ENCODE results near the gene SLC2A6. TPM values are rescaled to one million over a fixed set of nuclear protein-coding genes. Genes with fewer than 3 reads are reported as not detected.

The SLC2A6 gene
- total RNA-seq, 1 experiment from 2014 or later = 18.7 TPM

GRCh38 chr9:133465984-133466383 lies 12.9 kb downstream of the SLC2A6 start:
- DNase-seq = no peak
- no peak overlapping the region for H3K18ac ChIP-seq (ENCODE audit: insufficient read length, low read depth, low read length)
- no peak overlapping the region for H2BK120ac ChIP-seq (ENCODE audit: low read depth, low read length, poor library complexity, severe bottlenecking)
- H4K91ac ChIP-seq (ENCODE audit: insufficient read length, low read depth, low read length) = no peak overlapping the region
- no peaks in the 10 kb centered on the region for H3K9me3 ChIP-seq (ENCODE audit: control insufficient read depth, low read depth, low read length)
- H2BK12ac ChIP-seq (ENCODE audit: insufficient read length, low read depth, low read length) = no peak overlapping the region
- Mint-ChIP-seq H3K4me3 (no peak overlapping the region), H3K9me3 (no peaks in the 10 kb centered on the region; a peak in 1 of 5 replicates), H3K36me3 (ENCODE audit: insufficient read depth in 1 of 3, low read depth in 3 of 3) (peaks cover 0 to 14% (median 5%) of the 10 kb centered on the region in 3 experiments; a peak in 4 of 7 replicates), H3K27me3 (ENCODE audit: low read depth) (no peaks in the 10 kb centered on the region), H3K27ac (no peak overlapping the region), H3K4me1 (peaks cover 6 to 19% of the 10 kb centered on the region in 2 experiments)
- no CpG with 5 or more reads among the region's 6 CpGs for WGBS (ENCODE audit: extremely low coverage, insufficient read length, low lambda C conversion rate)
- H3K79me1 ChIP-seq (ENCODE audit: insufficient read depth, low read depth, low read length, poor library complexity, severe bottlenecking) = no peaks in the 10 kb centered on the region
- peaks cover 4% of the 10 kb centered on the region; the same call in 1 of the 2 replicates for H3K4me1 ChIP-seq (ENCODE audit: insufficient read depth, low read length)
- H3T11ph ChIP-seq (ENCODE audit: low read length) = no peak overlapping the region
- H3K9ac ChIP-seq (ENCODE audit: extremely low read depth, insufficient read length, low read length) = no peak overlapping the region
- H3K23me2 ChIP-seq (ENCODE audit: insufficient read length, low read depth, low read length, poor library complexity, severe bottlenecking) = no peaks in the 10 kb centered on the region
- H4K20me1 ChIP-seq (ENCODE audit: control insufficient read depth, insufficient read depth, insufficient read length) = peaks cover 2% of the 10 kb centered on the region
- no peak overlapping the region for H3K14ac ChIP-seq (ENCODE audit: insufficient read depth, low read length)
- H3K56ac ChIP-seq (ENCODE audit: insufficient read length, low read depth, low read length) = no peak overlapping the region
- no peak overlapping the region for H2AFZ ChIP-seq (ENCODE audit: low read length)
- no peak overlapping the region for H3K27ac ChIP-seq (ENCODE audit: insufficient read length, low read depth, low read length)
- no peak overlapping the region for H4K8ac ChIP-seq (replicated peaks; ENCODE audit: insufficient read length, low read depth, low read length)
- no peak overlapping the region for H2BK20ac ChIP-seq (ENCODE audit: low read depth, low read length, poor library complexity, severe bottlenecking)
- no peak for TF ChIP-seq CTCF (conservative IDR thresholded peaks at IDR 0.05)
- no peaks in the 10 kb centered on the region for H3K27me3 ChIP-seq (ENCODE audit: insufficient read depth, low read length)
- no peak overlapping the region for H3K4me2 ChIP-seq (ENCODE audit: insufficient read depth, insufficient read length, low read length)
- no peaks in the 10 kb centered on the region for H3K79me2 ChIP-seq (ENCODE audit: insufficient read depth, low read length)
- no peak overlapping the region for H2BK15ac ChIP-seq (ENCODE audit: low read depth, low read length)
- H2AK5ac ChIP-seq (ENCODE audit: insufficient read length, low read length) = no peak overlapping the region
- H3K4ac ChIP-seq (ENCODE audit: low read depth, low read length) = no peak overlapping the region
- no peak overlapping the region for H4K5ac ChIP-seq (ENCODE audit: insufficient read length, low read depth, low read length)
- H3K23ac ChIP-seq (ENCODE audit: insufficient read length, low read depth, low read length) = no peak overlapping the region
- H2BK5ac ChIP-seq (ENCODE audit: insufficient read length, low read length) = no peak overlapping the region
